Cardiac muscle cell (in vitro differentiated cells and primary cell): ENCODE data around the gene R3HDM4. TPM values are rescaled to one million over a fixed set of nuclear protein-coding genes. Genes with fewer than 3 reads are reported as not detected.

Source experiments
- DNase-seq, 2 donors: peaks; one replicate each; pipeline versions ENCODE4 v3.0.0 to v3.0.0-alpha.2; 2010 to 2017; ENCODE audit warnings: low read depth in 1 of 2, low spot score in 1 of 2
- H3K27ac ChIP-seq: fragments of 200-600 bp; sonication (generic); 2 replicates; pipeline ENCODE4 v1.5.1; 2016
- H3K27me3 ChIP-seq: fragments of 200-600 bp; sonication (generic); 2 replicates; pipeline ENCODE4 v1.6.0; 2016; ENCODE audit warnings: control low read depth
- H3K36me3 ChIP-seq: fragments of 200-600 bp; sonication (generic); 2 replicates; pipeline ENCODE4 v1.5.1; 2016; ENCODE audit warnings: control low read depth
- H3K4me1 ChIP-seq: fragments of 200-600 bp; sonication (generic); 2 replicates; pipeline ENCODE4 v1.8.1; 2017; ENCODE audit warnings: low read depth, mild to moderate bottlenecking, mixed run types
- H3K4me3 ChIP-seq: fragments of 200-600 bp; sonication (generic); 2 replicates; pipeline ENCODE4 v1.5.1; 2016; ENCODE audit warnings: mild to moderate bottlenecking
- H3K9me3 ChIP-seq: fragments of 200-600 bp; sonication (generic); 2 replicates; pipeline ENCODE4 v1.5.1; 2017; ENCODE audit warnings: low read depth, mild to moderate bottlenecking, control low read depth
- CTCF ChIP-seq: IDR thresholded peaks from 2 replicates; pipeline ENCODE4 v1.5.1; 2012; ENCODE audit warnings: low read depth, mild to moderate bottlenecking, low read length
- polyA plus RNA-seq: library from polyadenylated mRNA; unstranded; fragments of >200 nt; fragmentation: Nextera tagmentation; extraction: Ambion mirVana; gene quantifications from 2 replicates; pipeline ENCODE4 v1.2.1, GENCODE V29; 2016
- total RNA-seq: library from RNA; depleted of rRNA; stranded (reverse); fragments of >200 nt; gene quantifications from 2 replicates; pipeline ENCODE4 v1.2.3, GENCODE V29; 2016

The R3HDM4 gene
- total and polyA plus RNA-seq, 2 experiments from 2014 or later, result 60.3 to 82.1 TPM

- Histone ChIP-seq H3K9me3 (no peaks in the 10 kb centered on the region), H3K36me3 (no peaks in the 10 kb centered on the region), H3K27ac (peak overlapping the region; percentile 91), H3K4me3 (no peak overlapping the region), H3K4me1 (peaks cover 50% of the 10 kb centered on the region), H3K27me3 (no peaks in the 10 kb centered on the region)
- no peak for TF ChIP-seq CTCF
- DNase-seq, result peak; percentile 18 to 33
Observed at GRCh38 chr19:956766-957440, 43.9 kb upstream of the R3HDM4 start.

GRCh38 chr19:955803-956765 is 43.1 kb upstream of the R3HDM4 start:
- Histone ChIP-seq H3K4me3 (no peak overlapping the region), H3K9me3 (no peaks in the 10 kb centered on the region), H3K36me3 (no peaks in the 10 kb centered on the region), H3K4me1 (peaks cover 46% of the 10 kb centered on the region), H3K27ac (peak overlapping the region; percentile 91), H3K27me3 (no peaks in the 10 kb centered on the region)
- no peak for TF ChIP-seq CTCF
- DNase-seq, result peak in 1 of 2 donors; percentile 17

- Histone ChIP-seq H3K36me3 (no peaks in the 10 kb centered on the region), H3K4me3 (no peak overlapping the region), H3K4me1 (peaks cover 41% of the 10 kb centered on the region), H3K9me3 (no peaks in the 10 kb centered on the region), H3K27me3 (no peaks in the 10 kb centered on the region), H3K27ac (peak overlapping the region; percentile 91)
- DNase-seq, result peak in 1 of 2 donors; percentile 46
- no peak for TF ChIP-seq CTCF
Observed at GRCh38 chr19:954672-955494, 41.9 kb upstream of the R3HDM4 start.

GRCh38 chr19:954272-954671 is 41.3 kb upstream of the R3HDM4 start:
- H3K9me3 ChIP-seq, result no peaks in the 10 kb centered on the region
- H3K4me3 ChIP-seq, result no peak overlapping the region
- no peak for TF ChIP-seq CTCF
- H3K4me1 ChIP-seq, result peaks cover 41% of the 10 kb centered on the region
- no peaks in the 10 kb centered on the region for H3K36me3 ChIP-seq
- peak overlapping the region; percentile 91 for H3K27ac ChIP-seq
- DNase-seq, result no peak
- no peaks in the 10 kb centered on the region for H3K27me3 ChIP-seq
